GM23338 (cell line): ENCODE data around the gene GRIN3A. TPM values are rescaled to one million over a fixed set of nuclear protein-coding genes. Genes with fewer than 3 reads are reported as not detected.

ENCODE experiments used
- ATAC-seq: fragments of 200-7000 bp; cut with Tn5 transposase; 3 replicates; pipeline ENCODE4 v1.9.1; 2020
- DNase-seq: peaks from one replicate; pipeline ENCODE4 v3.0.0-alpha.2; 2015; ENCODE audit warnings: low spot score
- H2AFZ ChIP-seq: fragments of 200-600 bp; sonication (generic); 2 replicates; pipeline ENCODE4 v1.8.0; 2016; ENCODE audit warnings: antibody characterized with exemption, mild to moderate bottlenecking, moderate library complexity
- H3F3A ChIP-seq: fragments of 200-600 bp; sonication (generic); replicated peaks from 2 replicates; pipeline ENCODE4 v1.8.0; 2017; ENCODE audit warnings: antibody characterized with exemption, mixed run types, low read depth
- H3K27ac ChIP-seq: fragments of 200-600 bp; sonication (generic); 2 replicates; pipeline ENCODE4 v1.6.1; 2016; ENCODE audit warnings: low read depth
- H3K27me3 ChIP-seq: fragments of 200-600 bp; sonication (generic); 2 replicates; pipeline ENCODE4 v1.8.0; 2016; ENCODE audit warnings: mild to moderate bottlenecking, mixed run types, moderate library complexity; ENCODE audit not compliant: insufficient read depth
- H3K36me3 ChIP-seq: fragments of 200-600 bp; sonication (generic); 2 replicates; pipeline ENCODE4 v1.8.0; 2016; ENCODE audit warnings: mild to moderate bottlenecking; ENCODE audit not compliant: insufficient read depth
- H3K4me1 ChIP-seq: fragments of 200-600 bp; sonication (generic); 2 replicates; pipeline ENCODE4 v1.8.0; 2016; ENCODE audit warnings: mild to moderate bottlenecking, moderate library complexity; ENCODE audit not compliant: insufficient read depth
- H3K4me2 ChIP-seq: fragments of 200-600 bp; sonication (generic); 2 replicates; pipeline ENCODE4 v1.7.1; 2017; ENCODE audit warnings: mixed run types
- H3K4me3 ChIP-seq: fragments of 200-600 bp; sonication (generic); 2 replicates; pipeline ENCODE4 v1.6.1; 2016; ENCODE audit warnings: mixed run types
- H3K79me2 ChIP-seq: fragments of 200-600 bp; sonication (generic); replicated peaks from 2 replicates; pipeline ENCODE4 v1.8.0; 2017; ENCODE audit warnings: mild to moderate bottlenecking; ENCODE audit not compliant: insufficient read depth
- H3K9me2 ChIP-seq: fragments of 200-600 bp; sonication (generic); 2 replicates; pipeline ENCODE4 v1.8.0; 2017; ENCODE audit not compliant: insufficient read depth
- H4K20me1 ChIP-seq: fragments of 200-600 bp; sonication (generic); replicated peaks from 2 replicates; pipeline ENCODE4 v1.8.0; 2017; ENCODE audit warnings: mild to moderate bottlenecking; ENCODE audit not compliant: insufficient read depth
- H3K27ac Mint-ChIP-seq: 2 replicates; pipeline ENCODE4 v1.8.0; 2020; ENCODE audit warnings: inconsistent platforms, mild to moderate bottlenecking, moderate library complexity, mixed read lengths
- H3K27me3 Mint-ChIP-seq: 3 replicates; pipeline ENCODE4 v1.8.0; 2022; ENCODE audit warnings: low read depth, mild to moderate bottlenecking, moderate library complexity, mixed read lengths, inconsistent platforms; ENCODE audit not compliant: insufficient read depth, poor library complexity
- H3K36me3 Mint-ChIP-seq: 3 replicates; pipeline ENCODE4 v1.8.0; 2021; ENCODE audit warnings: low read depth, mild to moderate bottlenecking, inconsistent platforms, moderate library complexity, mixed read lengths
- H3K4me1 Mint-ChIP-seq: 3 replicates; pipeline ENCODE4 v1.8.0; 2020; ENCODE audit warnings: mild to moderate bottlenecking, inconsistent platforms, mixed read lengths
- H3K4me3 Mint-ChIP-seq: 3 replicates; pipeline ENCODE4 v1.8.0; 2021; ENCODE audit warnings: moderate library complexity, mild to moderate bottlenecking, inconsistent platforms, mixed read lengths
- H3K9me3 Mint-ChIP-seq: 3 replicates; pipeline ENCODE4 v1.8.0; 2020; ENCODE audit warnings: moderate library complexity, mild to moderate bottlenecking, inconsistent platforms, mixed read lengths
- CREB1 ChIP-seq: fragments of 250-450 bp; sonication (Bioruptor Pico); IDR thresholded peaks from 2 replicates; pipeline ENCODE4 v1.5.0; 2020; ENCODE audit warnings: low read depth, mild to moderate bottlenecking, moderate library complexity
- ETS1 ChIP-seq: IDR thresholded peaks from 2 replicates; pipeline ENCODE4 v1.6.1; 2016; ENCODE audit warnings: antibody characterized with exemption
- EZH2 ChIP-seq: fragments of 200-600 bp; sonication (generic); IDR thresholded peaks from one replicate; pipeline ENCODE4 v1.8.0; 2017; ENCODE audit warnings: antibody characterized with exemption, mild to moderate bottlenecking, low read depth; ENCODE audit not compliant: unreplicated experiment
- EZH2phosphoT487 ChIP-seq: fragments of 200-600 bp; sonication (generic); IDR thresholded peaks from one replicate; pipeline ENCODE4 v1.8.1; 2018; ENCODE audit warnings: antibody characterized with exemption; ENCODE audit not compliant: unreplicated experiment
- JUNB ChIP-seq: IDR thresholded peaks from one replicate; pipeline ENCODE4 v1.6.1; 2016; ENCODE audit warnings: antibody characterized with exemption; ENCODE audit not compliant: unreplicated experiment
- NANOG ChIP-seq: IDR thresholded peaks from 2 replicates; pipeline ENCODE4 v1.6.1; 2016; ENCODE audit warnings: antibody characterized with exemption, borderline replicate concordance
- POLR2AphosphoS5 ChIP-seq: IDR thresholded peaks from 2 replicates; pipeline ENCODE4 v1.6.1; 2016; ENCODE audit warnings: antibody characterized with exemption, low read depth
- STAT1 ChIP-seq: IDR thresholded peaks from one replicate; pipeline ENCODE4 v1.6.1; 2016; ENCODE audit warnings: antibody characterized with exemption; ENCODE audit not compliant: unreplicated experiment
- ZNF114 ChIP-seq: fragments of 250-450 bp; sonication (Bioruptor Pico); IDR thresholded peaks from 2 replicates; pipeline ENCODE4 v1.5.0; 2020; ENCODE audit warnings: mild to moderate bottlenecking, moderate library complexity
- ZNF331 ChIP-seq: fragments of 250-450 bp; sonication (Bioruptor Pico); IDR thresholded peaks from 2 replicates; pipeline ENCODE4 v1.5.0; 2020; ENCODE audit warnings: low read depth, mild to moderate bottlenecking, moderate library complexity
- polyA plus RNA-seq: library from polyadenylated mRNA; unstranded; fragments of >200 nt; fragmentation: Nextera tagmentation; extraction: Ambion mirVana; gene quantifications from 2 replicates; pipeline ENCODE4 v1.2.1, GENCODE V29; 2016
- total RNA-seq: library from RNA; depleted of rRNA; stranded (reverse); fragments of >200 nt; shearing (Covaris generic); gene quantifications from 2 replicates; pipeline ENCODE4 v1.2.3, GENCODE V29; 2014
- TF ChIP-seq, protein P1 (sequence below): IDR thresholded peaks from one replicate; pipeline ENCODE4 v1.6.1; 2018; ENCODE audit warnings: antibody characterized with exemption; ENCODE audit not compliant: unreplicated experiment
- TF ChIP-seq, protein P2 (sequence below), 2 experiments: fragments of 200-600 bp in 1 of 2; sonication (generic) in 1 of 2; conservative IDR thresholded peaks; 2 replicates each; pipeline versions ENCODE4 v1.5.1 to v1.6.1; 2016 to 2017; ENCODE audit warnings: antibody characterized with exemption in 2 of 2, low read depth in 2 of 2, mild to moderate bottlenecking in 2 of 2, moderate library complexity in 1 of 2

Gene GRIN3A
- total and polyA plus RNA-seq, 2 experiments from 2014 or later = 0.03 to 0.05 TPM

- no peak overlapping the region for H3K4me3 Mint-ChIP-seq
Observed at GRCh38 chr9:101778332-101778731, 39.9 kb upstream of the GRIN3A start.

DNA sequence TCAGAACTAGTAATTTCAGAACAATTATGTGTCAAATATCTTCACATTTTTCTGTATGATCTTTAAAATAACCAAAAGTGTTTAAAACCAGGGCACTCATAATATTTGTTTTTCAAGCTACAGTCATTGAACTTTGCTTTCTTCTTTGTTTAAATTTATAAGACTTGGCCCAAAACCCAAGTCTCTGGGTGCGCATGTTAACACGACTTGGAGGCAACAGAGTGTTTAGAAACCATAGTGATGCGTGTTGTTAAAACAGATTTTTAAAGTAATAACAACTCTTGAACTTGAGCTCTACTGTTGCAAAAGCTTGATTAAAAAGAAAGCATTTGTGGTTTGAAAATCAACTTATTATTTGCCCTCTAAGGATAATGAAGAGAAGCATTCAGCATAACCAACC is 26.0 kb upstream of the GRIN3A start:
- ATAC-seq = no peak
- peaks cover 34% of the 10 kb centered on the region for H3K9me3 Mint-ChIP-seq

More at GRCh38 chr9:101778332-101778731, 39.9 kb upstream of the GRIN3A start:
- Histone ChIP-seq H4K20me1 (no peaks in the 10 kb centered on the region), H3F3A (no peaks in the 10 kb centered on the region), H3K27me3 (no peaks in the 10 kb centered on the region), H3K36me3 (0 out of 2 replicates have a peak, but pooled peaks cover 6% of the 10 kb centered on the region), H3K79me2 (no peaks in the 10 kb centered on the region), H3K4me1 (no peaks in the 10 kb centered on the region), H2AFZ (no peak overlapping the region), H3K4me3 (no peak overlapping the region), H3K9me2 (no peaks in the 10 kb centered on the region), H3K27ac (no peak overlapping the region), H3K4me2 (no peak overlapping the region)
- no peak for DNase-seq
- H3K4me1 Mint-ChIP-seq = no peaks in the 10 kb centered on the region
- H3K36me3 Mint-ChIP-seq = no peaks in the 10 kb centered on the region
- no peak overlapping the region for H3K27ac Mint-ChIP-seq
- no peak for ATAC-seq
- no peak for TF ChIP-seq ETS1
- no peak for TF ChIP-seq ZNF331 (CRISPR knock-in tag)
- no peak for TF ChIP-seq ZNF114 (CRISPR knock-in tag)
- no peak for TF ChIP-seq EZH2phosphoT487
- H3K9me3 Mint-ChIP-seq = peaks cover 18% of the 10 kb centered on the region
- H3K27me3 Mint-ChIP-seq = no peaks in the 10 kb centered on the region

More for the DNA sequence above, 26.0 kb upstream of the GRIN3A start:
- no peaks in the 10 kb centered on the region for H3K4me1 Mint-ChIP-seq
- H3K9me2 ChIP-seq = no peaks in the 10 kb centered on the region
- no peak overlapping the region for H2AFZ ChIP-seq
- H4K20me1 ChIP-seq = no peaks in the 10 kb centered on the region
- no peak overlapping the region for H3K27ac ChIP-seq
- H3K4me2 ChIP-seq = no peak overlapping the region
- no peak overlapping the region for H3K4me3 ChIP-seq
- no peak overlapping the region for H3K4me3 Mint-ChIP-seq
- H3K4me1 ChIP-seq = no peaks in the 10 kb centered on the region
- TF ChIP-seq ZNF114 (CRISPR knock-in tag) (no peak), CREB1 (no peak), EZH2 (no peak), EZH2phosphoT487 (no peak), NANOG (no peak), JUNB (no peak), ZNF331 (CRISPR knock-in tag) (no peak), ETS1 (no peak), STAT1 (no peak), POLR2AphosphoS5 (no peak)
- TF ChIP-seq, protein P1, sequence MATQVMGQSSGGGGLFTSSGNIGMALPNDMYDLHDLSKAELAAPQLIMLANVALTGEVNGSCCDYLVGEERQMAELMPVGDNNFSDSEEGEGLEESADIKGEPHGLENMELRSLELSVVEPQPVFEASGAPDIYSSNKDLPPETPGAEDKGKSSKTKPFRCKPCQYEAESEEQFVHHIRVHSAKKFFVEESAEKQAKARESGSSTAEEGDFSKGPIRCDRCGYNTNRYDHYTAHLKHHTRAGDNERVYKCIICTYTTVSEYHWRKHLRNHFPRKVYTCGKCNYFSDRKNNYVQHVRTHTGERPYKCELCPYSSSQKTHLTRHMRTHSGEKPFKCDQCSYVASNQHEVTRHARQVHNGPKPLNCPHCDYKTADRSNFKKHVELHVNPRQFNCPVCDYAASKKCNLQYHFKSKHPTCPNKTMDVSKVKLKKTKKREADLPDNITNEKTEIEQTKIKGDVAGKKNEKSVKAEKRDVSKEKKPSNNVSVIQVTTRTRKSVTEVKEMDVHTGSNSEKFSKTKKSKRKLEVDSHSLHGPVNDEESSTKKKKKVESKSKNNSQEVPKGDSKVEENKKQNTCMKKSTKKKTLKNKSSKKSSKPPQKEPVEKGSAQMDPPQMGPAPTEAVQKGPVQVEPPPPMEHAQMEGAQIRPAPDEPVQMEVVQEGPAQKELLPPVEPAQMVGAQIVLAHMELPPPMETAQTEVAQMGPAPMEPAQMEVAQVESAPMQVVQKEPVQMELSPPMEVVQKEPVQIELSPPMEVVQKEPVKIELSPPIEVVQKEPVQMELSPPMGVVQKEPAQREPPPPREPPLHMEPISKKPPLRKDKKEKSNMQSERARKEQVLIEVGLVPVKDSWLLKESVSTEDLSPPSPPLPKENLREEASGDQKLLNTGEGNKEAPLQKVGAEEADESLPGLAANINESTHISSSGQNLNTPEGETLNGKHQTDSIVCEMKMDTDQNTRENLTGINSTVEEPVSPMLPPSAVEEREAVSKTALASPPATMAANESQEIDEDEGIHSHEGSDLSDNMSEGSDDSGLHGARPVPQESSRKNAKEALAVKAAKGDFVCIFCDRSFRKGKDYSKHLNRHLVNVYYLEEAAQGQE = no peak
- TF ChIP-seq, protein P2, sequence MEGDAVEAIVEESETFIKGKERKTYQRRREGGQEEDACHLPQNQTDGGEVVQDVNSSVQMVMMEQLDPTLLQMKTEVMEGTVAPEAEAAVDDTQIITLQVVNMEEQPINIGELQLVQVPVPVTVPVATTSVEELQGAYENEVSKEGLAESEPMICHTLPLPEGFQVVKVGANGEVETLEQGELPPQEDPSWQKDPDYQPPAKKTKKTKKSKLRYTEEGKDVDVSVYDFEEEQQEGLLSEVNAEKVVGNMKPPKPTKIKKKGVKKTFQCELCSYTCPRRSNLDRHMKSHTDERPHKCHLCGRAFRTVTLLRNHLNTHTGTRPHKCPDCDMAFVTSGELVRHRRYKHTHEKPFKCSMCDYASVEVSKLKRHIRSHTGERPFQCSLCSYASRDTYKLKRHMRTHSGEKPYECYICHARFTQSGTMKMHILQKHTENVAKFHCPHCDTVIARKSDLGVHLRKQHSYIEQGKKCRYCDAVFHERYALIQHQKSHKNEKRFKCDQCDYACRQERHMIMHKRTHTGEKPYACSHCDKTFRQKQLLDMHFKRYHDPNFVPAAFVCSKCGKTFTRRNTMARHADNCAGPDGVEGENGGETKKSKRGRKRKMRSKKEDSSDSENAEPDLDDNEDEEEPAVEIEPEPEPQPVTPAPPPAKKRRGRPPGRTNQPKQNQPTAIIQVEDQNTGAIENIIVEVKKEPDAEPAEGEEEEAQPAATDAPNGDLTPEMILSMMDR (conservative IDR thresholded peaks at IDR 0.05; ENCODE audit: low read depth in 2 of 2) = no peak
- no peaks in the 10 kb centered on the region for H3K27me3 ChIP-seq
- H3K27ac Mint-ChIP-seq = no peak overlapping the region
- peaks cover 2% of the 10 kb centered on the region for H3K27me3 Mint-ChIP-seq
- DNase-seq = no peak
- no peaks in the 10 kb centered on the region for H3K36me3 Mint-ChIP-seq
- no peaks in the 10 kb centered on the region for H3F3A ChIP-seq
- H3K79me2 ChIP-seq = no peaks in the 10 kb centered on the region
- no peaks in the 10 kb centered on the region for H3K36me3 ChIP-seq
